Measurements from ENCODE around the gene EXOC7. TPM values are rescaled to one million over a fixed set of nuclear protein-coding genes. Genes with fewer than 3 reads are reported as not detected.
A peak's percentile ranks its signal among the peaks of the same experiment; 100 is the strongest.

The EXOC7 gene
- total and polyA plus RNA-seq, 2 experiments from 2014 or later: 134 to 166 TPM

- DNase-seq (ENCODE audit: low read depth in 1 of 2, low spot score in 1 of 2): no peak
- peaks cover 97% of the 10 kb centered on the region for H3K27me3 ChIP-seq
- H3K9me3 ChIP-seq (ENCODE audit: low read depth): no peaks in the 10 kb centered on the region
- no peak overlapping the region for H3K27ac ChIP-seq
- H3K36me3 ChIP-seq: no peaks in the 10 kb centered on the region
- peaks cover 21% of the 10 kb centered on the region for H3K4me1 ChIP-seq (ENCODE audit: low read depth)
- no peak overlapping the region for H3K4me3 ChIP-seq
- TF ChIP-seq CTCF (IDR thresholded peaks at IDR 0.05; ENCODE audit: low read depth, low read length): no peak
These were observed 35.5 kb upstream of the EXOC7 start for GRCh38 chr17:76138896-76139752.

GRCh38 chr17:76138234-76138895, 34.8 kb upstream of the EXOC7 start:
- Histone ChIP-seq H3K4me1 (ENCODE audit: low read depth) (peaks cover 21% of the 10 kb centered on the region), H3K4me3 (no peak overlapping the region), H3K9me3 (ENCODE audit: low read depth) (no peaks in the 10 kb centered on the region), H3K27ac (no peak overlapping the region), H3K36me3 (no peaks in the 10 kb centered on the region), H3K27me3 (peaks cover 98% of the 10 kb centered on the region)
- no peak for DNase-seq (ENCODE audit: low read depth in 1 of 2, low spot score in 1 of 2)
- TF ChIP-seq CTCF (IDR thresholded peaks at IDR 0.05; ENCODE audit: low read depth, low read length): no peak

- Histone ChIP-seq H3K9me3 (ENCODE audit: low read depth) (no peaks in the 10 kb centered on the region), H3K4me1 (ENCODE audit: low read depth) (peaks cover 21% of the 10 kb centered on the region), H3K36me3 (no peaks in the 10 kb centered on the region), H3K27me3 (peaks cover 98% of the 10 kb centered on the region), H3K4me3 (no peak overlapping the region), H3K27ac (no peak overlapping the region)
- TF ChIP-seq CTCF (IDR thresholded peaks at IDR 0.05; ENCODE audit: low read depth, low read length): no peak
- DNase-seq (ENCODE audit: low read depth in 1 of 2, low spot score in 1 of 2): peak in 1 of 2 donors; percentile 43
These were observed 34.0 kb upstream of the EXOC7 start for GRCh38 chr17:76137351-76138233.

DNA sequence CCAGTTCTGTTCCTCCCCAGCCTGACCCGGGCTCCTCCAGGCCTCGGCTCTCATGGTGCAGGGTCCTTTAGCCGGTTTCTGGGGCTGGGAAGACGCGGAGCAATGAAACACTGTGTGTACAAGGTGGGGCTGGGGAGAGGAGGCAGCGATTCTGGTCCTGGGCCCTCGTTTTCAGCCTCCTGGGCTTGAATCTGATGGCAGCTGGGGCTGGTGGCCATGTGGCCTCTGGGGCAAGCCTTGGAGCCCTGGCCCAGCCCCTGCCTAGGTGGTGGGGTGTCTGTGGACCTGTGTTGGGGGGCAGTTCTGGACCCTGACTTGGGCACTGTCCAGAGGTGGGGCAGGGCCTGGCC, 33.4 kb upstream of the EXOC7 start:
- peaks cover 98% of the 10 kb centered on the region for H3K27me3 ChIP-seq
- no peaks in the 10 kb centered on the region for H3K36me3 ChIP-seq
- no peak for TF ChIP-seq CTCF (IDR thresholded peaks at IDR 0.05; ENCODE audit: low read depth, low read length)
- no peak for DNase-seq (ENCODE audit: low read depth in 1 of 2, low spot score in 1 of 2)
- H3K27ac ChIP-seq: no peak overlapping the region
- H3K4me3 ChIP-seq: no peak overlapping the region
- no peaks in the 10 kb centered on the region for H3K9me3 ChIP-seq (ENCODE audit: low read depth)
- H3K4me1 ChIP-seq (ENCODE audit: low read depth): peaks cover 16% of the 10 kb centered on the region

DNA sequence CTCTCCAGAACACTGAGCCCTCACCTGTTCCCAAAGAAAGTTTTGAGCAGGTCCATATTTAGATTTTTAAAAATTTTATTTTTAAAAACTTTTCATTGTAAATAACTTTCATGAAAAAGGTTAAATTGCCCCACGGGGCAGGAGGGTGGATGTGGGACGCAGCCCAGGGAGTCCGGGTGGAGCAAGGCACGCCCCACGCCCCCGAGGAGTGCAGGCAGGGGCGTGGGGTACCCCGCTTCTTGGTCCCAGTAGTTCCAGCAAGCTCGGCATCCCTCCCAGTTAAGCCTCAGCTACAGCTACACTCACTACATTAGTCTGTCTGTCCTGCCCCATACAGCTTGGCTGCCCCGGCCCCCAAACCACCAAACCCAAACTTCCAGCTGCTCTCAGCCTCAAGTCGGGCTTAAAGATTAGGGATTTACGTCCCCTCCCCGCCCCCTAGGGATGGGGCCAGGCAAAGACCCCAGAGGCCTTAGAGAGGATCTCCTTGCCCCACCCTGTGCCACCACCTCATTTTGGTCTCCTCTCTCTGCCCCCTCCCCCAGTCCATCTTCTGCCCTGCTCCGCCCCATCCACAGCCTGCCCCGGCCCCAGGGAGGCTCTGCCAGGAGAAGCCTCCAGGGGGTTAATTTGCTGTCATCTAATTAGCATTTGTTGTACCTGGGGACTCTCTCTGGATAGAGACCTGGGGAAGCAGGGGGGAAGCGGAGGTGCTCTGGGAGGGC, 32.9 kb upstream of the EXOC7 start:
- Histone ChIP-seq H3K9me3 (ENCODE audit: low read depth) (no peaks in the 10 kb centered on the region), H3K36me3 (no peaks in the 10 kb centered on the region), H3K4me3 (no peak overlapping the region), H3K27ac (no peak overlapping the region), H3K27me3 (peaks cover 98% of the 10 kb centered on the region), H3K4me1 (ENCODE audit: low read depth) (peaks cover 11% of the 10 kb centered on the region)
- no peak for TF ChIP-seq CTCF (IDR thresholded peaks at IDR 0.05; ENCODE audit: low read depth, low read length)
- no peak for DNase-seq (ENCODE audit: low read depth in 1 of 2, low spot score in 1 of 2)
